NCI-H526 treated with DMSO at 0.1 percent for 48 hours (cell line): ENCODE results near the gene DMAC2.
"Not testable (repeated sequence)": the region's sequence is repeated elsewhere in the genome, so short reads cannot be mapped to it uniquely, and the experiment has no call there.

Source experiments
- DNase-seq: peaks from one replicate; lab custom pipeline; 2025; lab: John Stamatoyannopoulos, UW

The DMAC2 gene

GRCh38 chr19:41442473-41443355 lies 3.0 kb upstream of the DMAC2 start, which contains the start of gene ERICH4:
ERICH4 (plus strand) TSS chr19:41443156; CDS start chr19:41443170, 14 bp downstream.
- no peak for DNase-seq

- DNase-seq: no peak
These were observed 1.7 kb upstream of the DMAC2 start for GRCh38 chr19:41441321-41441945.

- DNase-seq: no peak
These were observed 1.7 kb downstream of the DMAC2 start for GRCh38 chr19:41437944-41438574.

- no peak for DNase-seq
These were observed 3.1 kb downstream of the DMAC2 start for GRCh38 chr19:41436674-41436951.

GRCh38 chr19:41435936-41436673 lies 3.6 kb downstream of the DMAC2 start:
- no peak for DNase-seq

GRCh38 chr19:41435376-41435775 lies 4.3 kb downstream of the DMAC2 start:
- DNase-seq: not testable (repeated sequence)

- no peak for DNase-seq
These were observed 5.3 kb downstream of the DMAC2 start for GRCh38 chr19:41434450-41434849.

GRCh38 chr19:41433171-41433570 lies 6.5 kb downstream of the DMAC2 start:
- no peak for DNase-seq

GRCh38 chr19:41431426-41432386 lies 8.0 kb downstream of the DMAC2 start:
- DNase-seq: no peak

- DNase-seq: no peak
These were observed 8.8 kb downstream of the DMAC2 start for GRCh38 chr19:41430922-41431321.

- no peak for DNase-seq
These were observed 11.2 kb downstream of the DMAC2 start for GRCh38 chr19:41428481-41428859.

- no peak for DNase-seq
These were observed 11.8 kb downstream of the DMAC2 start for GRCh38 chr19:41427647-41428480.

GRCh38 chr19:41426952-41427646 lies 12.6 kb downstream of the DMAC2 start, which contains the start of gene B3GNT8:
B3GNT8 (minus strand) TSS chr19:41427374; CDS start chr19:41426778, 596 bp downstream.
- peak; percentile 28 for DNase-seq

- no peak for DNase-seq
These were observed 13.4 kb downstream of the DMAC2 start for GRCh38 chr19:41426116-41426841.

- no peak for DNase-seq
These were observed 14.3 kb downstream of the DMAC2 start for GRCh38 chr19:41425174-41426115.

- no peak for DNase-seq
These were observed 15.2 kb downstream of the DMAC2 start for GRCh38 chr19:41424335-41425173.

GRCh38 chr19:41422955-41423354 lies 16.8 kb downstream of the DMAC2 start:
- DNase-seq: no peak
